GM12878 (cell line): ENCODE data around the gene CLINT1. TPM values are rescaled to one million over a fixed set of nuclear protein-coding genes. Genes with fewer than 3 reads are reported as not detected.

Experiments used
- ATAC-seq: fragments of 200-7000 bp; cut with Tn5 transposase; 3 replicates; pipeline ENCODE4 v1.9.1; 2020; ENCODE audit warnings: mild to moderate bottlenecking, moderate library complexity
- BruUV-seq: library from RNA; stranded (reverse); fragments of 400-500 nt; replicated peaks from 2 replicates; lab custom pipeline; 2021; lab: Mats Ljungman, UMichigan
- CTCF ChIA-PET: fragments of 300-600 bp; sonication (Branson Sonifier 250); formaldehyde crosslinking; extraction: SDS; loops from one replicate; lab custom pipeline; 2021; ENCODE audit warnings: inconsistent platforms; lab: Yijun Ruan, JAX
- POLR2A ChIA-PET: fragments of 350-600 bp; formaldehyde crosslinking; extraction: SDS; loops from one replicate; lab custom pipeline; 2021; ENCODE audit warnings: inconsistent platforms; lab: Charles Lee
- RAD21 ChIA-PET: fragments of 300-600 bp; sonication (Branson Sonifier 250); formaldehyde crosslinking; loops from one replicate; lab custom pipeline; 2023; ENCODE audit warnings: antibody characterized with exemption; ENCODE audit not compliant: unreplicated experiment; lab: Charles Lee
- SMC1A ChIA-PET: fragments of 300-600 bp; sonication (Branson Sonifier 250); formaldehyde crosslinking; loops from one replicate; lab custom pipeline; 2023; ENCODE audit not compliant: unreplicated experiment, uncharacterized antibody; lab: Charles Lee
- DNase-seq: peaks from one replicate; pipeline ENCODE4 v3.0.0-alpha.2; 2011; ENCODE audit warnings: low read depth, low spot score
- FAIRE-seq: peaks from 3 replicates; lab custom pipeline; 2011; peaks lifted over from hg19 to GRCh38; lab: Jason Lieb, UNC
- H2AFZ ChIP-seq: 2 replicates; pipeline ENCODE4 v1.6.0; 2011; ENCODE audit warnings: low read depth, low read length, control low read depth; ENCODE audit not compliant: control insufficient read depth
- H3K27ac ChIP-seq: 2 replicates; pipeline ENCODE4 v1.5.1; 2011; ENCODE audit warnings: control low read depth; ENCODE audit not compliant: control insufficient read depth, insufficient read depth
- H3K27me3 ChIP-seq, 2 experiments: replicated peaks in 1 of 2; 2 replicates each; pipeline versions ENCODE4 v1.6.0 to v1.6.1; 2011; ENCODE audit warnings: low read length in 1 of 2; ENCODE audit not compliant: control insufficient read depth in 2 of 2, insufficient read depth in 2 of 2
- H3K36me3 ChIP-seq, 2 experiments: 2 replicates each; pipeline ENCODE4 v1.5.1; 2011; ENCODE audit warnings: low read length in 1 of 2; ENCODE audit not compliant: control insufficient read depth in 2 of 2, insufficient read depth in 2 of 2
- H3K4me1 ChIP-seq: 2 replicates; pipeline ENCODE4 v1.6.1; 2011; ENCODE audit warnings: mild to moderate bottlenecking, low read length, moderate library complexity, mixed read lengths; ENCODE audit not compliant: control insufficient read depth, insufficient read depth
- H3K4me2 ChIP-seq: 2 replicates; pipeline ENCODE4 v1.6.0; 2011; ENCODE audit warnings: control low read depth; ENCODE audit not compliant: control insufficient read depth, insufficient read depth
- H3K4me3 ChIP-seq: fragments of 200-600 bp; sonication (generic); 2 replicates; pipeline ENCODE4 v1.5.1; 2016
- H3K79me2 ChIP-seq: 2 replicates; pipeline ENCODE4 v1.6.0; 2011; ENCODE audit warnings: low read length; ENCODE audit not compliant: control insufficient read depth, insufficient read depth
- H3K9ac ChIP-seq: 2 replicates; pipeline ENCODE4 v1.8.0; 2011; ENCODE audit warnings: low read length, control low read depth, mixed read lengths; ENCODE audit not compliant: control insufficient read depth, insufficient read depth
- H3K9me3 ChIP-seq: replicated peaks from 3 replicates; pipeline ENCODE4 v1.5.1; 2011; ENCODE audit warnings: mild to moderate bottlenecking, low read length; ENCODE audit not compliant: control insufficient read depth, insufficient read depth
- H4K20me1 ChIP-seq: 2 replicates; pipeline ENCODE4 v1.6.0; 2011; ENCODE audit not compliant: control insufficient read depth, insufficient read depth
- CREB1 ChIP-seq: IDR thresholded peaks from 2 replicates; pipeline ENCODE4 v1.6.1; 2012; ENCODE audit warnings: low read depth, mild to moderate bottlenecking, inconsistent platforms
- HDGF ChIP-seq: fragments of 450-650 bp; IDR thresholded peaks from 2 replicates; pipeline ENCODE4 v1.6.1; 2016; ENCODE audit warnings: antibody characterized with exemption
- HSF1 ChIP-seq: fragments of 150-350 bp; IDR thresholded peaks from 2 replicates; pipeline ENCODE4 v1.6.1; 2014; ENCODE audit warnings: mild to moderate bottlenecking, low read depth, low read length
- MYC ChIP-seq: IDR thresholded peaks from 2 replicates; pipeline ENCODE4 v1.6.1; 2011; ENCODE audit warnings: mild to moderate bottlenecking, low read length, moderate library complexity, inconsistent platforms; ENCODE audit not compliant: insufficient read depth, insufficient replicate concordance, insufficient read length, severe bottlenecking
- POLR2AphosphoS2 ChIP-seq: IDR thresholded peaks from 2 replicates; pipeline ENCODE4 v1.6.1; 2011; ENCODE audit warnings: low read depth, mild to moderate bottlenecking, low read length, improper control_type of control experiment, moderate library complexity
- RAD21 ChIP-seq: IDR thresholded peaks from 2 replicates; pipeline ENCODE4 v1.6.1; 2011; ENCODE audit warnings: mild to moderate bottlenecking, low read depth, low read length, moderate library complexity; ENCODE audit not compliant: insufficient read depth
- ZNF217 ChIP-seq: fragments of 450-650 bp; IDR thresholded peaks from 2 replicates; pipeline ENCODE4 v1.6.1; 2017; ENCODE audit warnings: antibody characterized with exemption, mild to moderate bottlenecking
- WGBS: methylation state at CpG from one replicate; pipeline ENCODE4 v1.1.6; 2016; ENCODE audit warnings: low lambda C conversion rate; ENCODE audit not compliant: insufficient replicate concordance, insufficient coverage; ENCODE audit errors: missing lambda C conversion rate; 5-methylcytosine and 5-hydroxymethylcytosine counted together
- in situ Hi-C: fragments of 300-500 bp; cut with MboI; formaldehyde crosslinking; loops from 9 replicates; pipeline ENCODE4 v1.14.3; 2018; ENCODE audit warnings: mixed read lengths
- intact Hi-C: fragments of 100-400 bp; cut with micrococcal nuclease; formaldehyde crosslinking; loops from one replicate; pipeline ENCODE4 v1.14.2; 2022; ENCODE audit not compliant: unreplicated experiment
- polyA plus RNA-seq, 11 experiments: library from polyadenylated mRNA; depleted of rRNA in 4 of 11; unstranded in 6 of 11; stranded (reverse) in 5 of 11; fragments of >200 nt; fragmentation: Nextera tagmentation in 4 of 11; fragmentation: Illumina TruSeq in 1 of 11; extraction: Ambion mirVana in 4 of 11; extraction: Trizol in 1 of 11; gene quantifications; 1 replicate in 1 of 11; 2 replicates in 10 of 11; pipeline versions ENCODE4 v1.2.1 to v1.2.3, GENCODE V29; 2011 to 2016; ENCODE audit warnings: inconsistent platforms in 2 of 11, missing spikeins in 2 of 11, low read depth in 1 of 11
- total RNA-seq, 4 experiments: library from RNA; depleted of rRNA in 3 of 4; stranded (reverse); fragments of >200 nt in 3 of 4; fragmentation: Illumina TruSeq in 1 of 4; extraction: Trizol in 1 of 4; gene quantifications; 2 replicates each; pipeline versions ENCODE4 v1.2.1 to v1.2.3, GENCODE V29; 2013 to 2021

Gene CLINT1
- total and polyA plus RNA-seq, 10 of the 15 experiments (the other 5 are each of a cell fraction or from before 2014, with no cell fraction given) = 30.0 to 136 (median 105) TPM

- H3K79me2 ChIP-seq = no peaks in the 10 kb centered on the region
- H3K27me3 ChIP-seq = no peaks in the 10 kb centered on the region
- no peak overlapping the region for H2AFZ ChIP-seq
- no peak overlapping the region for H3K9ac ChIP-seq
- H3K36me3 ChIP-seq = peaks cover 4 to 11% of the 10 kb centered on the region in 2 experiments
- ChIA-PET SMC1A (no interaction called here), RAD21 (no interaction called here), CTCF (interaction anchor here (1.9 kb wide), 1 partner anchor 15 kb away, joined by 6 read pairs; no protein-coding TSS in a partner anchor), POLR2A (no interaction called here)
- ATAC-seq = no peak
- H3K27ac ChIP-seq = no peak overlapping the region
- FAIRE-seq = no peak
- WGBS = 93% methylated on average over 6 of the region's 6 CpGs
- H3K4me2 ChIP-seq = no peak overlapping the region
- BruUV-seq = TSS peak; percentile 7
- no peak for DNase-seq
- no peak for TF ChIP-seq MYC
- no peak for TF ChIP-seq HSF1
- no peak for TF ChIP-seq ZNF217
- TF ChIP-seq RAD21 = no peak
- TF ChIP-seq POLR2AphosphoS2 = no peak
- TF ChIP-seq CREB1 = no peak
- no peak for TF ChIP-seq HDGF
- in situ Hi-C loops = no loop called here
- no peaks in the 10 kb centered on the region for H3K9me3 ChIP-seq
- no peaks in the 10 kb centered on the region for H4K20me1 ChIP-seq
- H3K4me3 ChIP-seq = no peak overlapping the region
- intact Hi-C loops = no loop called here
- H3K4me1 ChIP-seq = no peaks in the 10 kb centered on the region
Measured at GRCh38 chr5:157802736-157803135, 56.2 kb downstream of the CLINT1 start.
